OCI-M2 (cell line): ENCODE data around the gene FOXP1.

ENCODE experiments used
- DNase-seq: peaks from one replicate; lab custom pipeline; 2025; ENCODE audit not compliant: unreplicated experiment; lab: John Stamatoyannopoulos, UW

Gene FOXP1

DNA sequence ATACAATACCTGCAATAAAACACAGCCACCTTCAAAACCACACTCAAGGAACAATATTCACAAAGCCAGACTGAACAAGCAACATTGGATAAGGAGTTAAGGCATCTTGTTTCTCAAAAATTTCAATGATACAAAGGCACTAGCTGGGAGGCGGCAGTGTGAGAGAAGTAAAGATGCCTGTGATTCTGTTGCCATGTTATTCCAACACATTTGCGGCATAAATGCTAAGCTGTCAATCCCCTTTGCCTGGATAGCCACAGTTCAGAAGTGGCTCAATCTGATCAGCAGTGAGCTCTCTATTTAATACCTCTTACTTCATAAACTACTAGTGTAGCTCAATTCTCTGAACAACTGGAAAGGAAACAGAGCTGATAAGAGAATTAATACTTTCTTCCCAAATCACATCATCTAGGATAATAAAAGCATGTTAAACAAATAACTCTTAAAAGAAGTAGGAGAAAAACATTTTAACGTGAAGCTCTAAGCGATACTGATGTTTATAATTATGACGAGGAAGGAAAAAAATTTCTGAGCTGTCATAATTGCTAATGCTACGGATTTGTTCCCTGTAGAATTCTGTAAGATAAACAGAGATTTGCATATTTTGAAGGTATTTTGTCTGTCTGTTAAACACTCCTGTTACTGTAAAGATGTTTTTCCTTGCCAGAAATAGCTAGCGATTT, 358.4 kb downstream of the FOXP1 start:
- DNase-seq = no peak

- DNase-seq = no peak
Measured at GRCh38 chr3:71219744-71220638, 363.5 kb downstream of the FOXP1 start.

GRCh38 chr3:71218508-71218907, 365.0 kb downstream of the FOXP1 start:
- DNase-seq = no peak

DNA sequence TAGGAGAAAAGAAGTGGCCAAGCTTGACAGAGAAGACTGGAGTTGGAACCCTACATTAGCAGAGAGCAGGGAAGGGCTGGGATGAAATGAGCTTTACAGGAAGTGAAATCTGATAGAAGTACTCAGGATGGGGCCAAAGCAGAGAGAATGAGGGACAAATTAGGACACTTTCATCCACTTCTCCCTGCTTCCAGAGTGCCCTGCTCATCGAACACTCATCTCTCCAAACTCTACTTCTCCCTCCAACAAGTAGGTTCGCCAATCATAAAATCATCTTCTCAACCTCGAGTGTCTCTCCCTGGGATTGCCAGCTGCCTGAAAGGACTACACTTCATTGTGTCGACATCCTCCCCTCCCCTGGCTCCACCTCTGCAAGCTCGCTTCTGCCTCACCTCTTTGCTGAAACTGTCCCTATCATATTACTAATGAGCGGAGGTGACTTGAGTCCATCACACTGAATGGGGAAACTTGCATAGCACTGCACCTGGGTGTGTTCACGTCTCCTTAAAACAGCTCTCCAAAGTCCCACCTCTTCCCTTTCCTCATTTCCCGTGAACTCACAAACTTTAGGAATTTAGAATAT, 365.8 kb downstream of the FOXP1 start:
- no peak for DNase-seq

DNA sequence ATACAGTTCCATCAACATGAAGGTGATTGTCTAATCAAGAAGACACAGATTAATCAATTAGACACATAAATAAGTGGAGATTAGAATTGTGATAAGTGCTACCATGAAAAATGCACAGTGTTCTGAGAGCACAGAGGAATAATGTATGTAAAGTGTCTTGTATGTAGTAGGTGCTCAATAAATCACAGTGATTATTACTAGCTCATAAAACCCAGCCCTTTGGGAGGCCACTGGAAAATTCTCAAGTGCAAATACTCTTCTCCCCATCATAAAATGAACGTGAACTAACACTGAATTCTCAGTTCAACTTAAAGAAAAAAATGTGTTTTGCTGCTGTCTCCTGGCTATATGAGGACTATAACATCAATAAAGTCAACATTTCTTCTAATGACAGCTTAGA, 368.2 kb downstream of the FOXP1 start:
- DNase-seq = no peak

- DNase-seq = no peak
Measured at GRCh38 chr3:71214797-71215196, 368.7 kb downstream of the FOXP1 start.

- DNase-seq = no peak
Measured at GRCh38 chr3:71214016-71214415, 369.5 kb downstream of the FOXP1 start.

DNA sequence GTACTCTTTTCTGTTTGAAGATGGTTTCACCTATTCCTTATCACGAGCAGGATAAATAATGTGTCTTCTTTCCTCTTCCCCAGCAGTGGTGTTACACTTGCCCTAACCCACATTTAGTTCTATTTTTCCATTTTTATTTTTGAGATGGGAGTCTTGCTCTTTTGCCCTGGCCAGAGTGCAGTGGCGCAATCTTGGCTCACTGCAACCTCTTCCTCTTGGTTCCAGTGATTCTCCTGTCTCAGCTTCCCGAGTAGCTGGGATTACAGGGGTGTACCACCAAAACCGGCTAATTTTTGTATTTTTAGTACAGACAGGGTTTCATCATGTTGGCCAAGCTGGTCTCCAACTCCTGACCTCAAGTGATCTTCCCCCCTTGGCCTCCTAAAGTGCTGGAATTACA, 372.4 kb downstream of the FOXP1 start:
- no peak for DNase-seq

DNA sequence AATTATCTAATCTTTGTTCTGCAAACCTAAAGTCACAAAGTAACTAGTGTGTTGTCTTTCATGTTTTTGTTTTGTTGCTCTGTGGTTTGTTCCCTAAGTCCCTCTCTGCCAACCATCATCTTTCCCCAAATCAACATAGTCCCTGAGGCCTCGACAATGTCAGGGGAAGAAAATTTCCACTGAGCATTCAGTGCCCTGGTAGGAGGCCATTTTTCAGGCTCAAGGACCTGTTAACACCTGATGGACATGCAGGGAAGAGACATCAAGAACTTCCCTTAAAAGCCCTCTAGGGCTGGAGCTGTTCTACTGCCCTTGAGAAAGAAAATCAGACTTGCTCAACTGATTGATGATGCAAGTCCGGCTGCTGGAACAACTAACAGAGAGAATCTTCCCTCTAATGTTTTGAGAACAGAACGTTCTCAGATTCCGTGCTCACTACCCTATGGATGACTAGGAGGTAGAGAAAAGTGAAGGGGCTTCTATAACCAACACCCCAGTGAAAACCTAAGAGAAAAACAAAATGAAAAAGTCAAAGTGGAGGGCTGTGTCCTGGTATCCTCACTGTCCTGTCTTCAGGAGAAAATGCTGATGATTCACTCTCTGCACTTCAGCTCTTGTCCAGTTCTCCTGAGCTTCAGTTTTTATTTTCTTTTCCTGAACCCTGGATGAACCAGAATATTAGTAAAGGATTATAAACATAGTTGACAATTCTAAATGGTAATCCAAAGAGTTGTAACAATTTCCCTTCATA, 373.1 kb downstream of the FOXP1 start:
- DNase-seq = no peak

DNA sequence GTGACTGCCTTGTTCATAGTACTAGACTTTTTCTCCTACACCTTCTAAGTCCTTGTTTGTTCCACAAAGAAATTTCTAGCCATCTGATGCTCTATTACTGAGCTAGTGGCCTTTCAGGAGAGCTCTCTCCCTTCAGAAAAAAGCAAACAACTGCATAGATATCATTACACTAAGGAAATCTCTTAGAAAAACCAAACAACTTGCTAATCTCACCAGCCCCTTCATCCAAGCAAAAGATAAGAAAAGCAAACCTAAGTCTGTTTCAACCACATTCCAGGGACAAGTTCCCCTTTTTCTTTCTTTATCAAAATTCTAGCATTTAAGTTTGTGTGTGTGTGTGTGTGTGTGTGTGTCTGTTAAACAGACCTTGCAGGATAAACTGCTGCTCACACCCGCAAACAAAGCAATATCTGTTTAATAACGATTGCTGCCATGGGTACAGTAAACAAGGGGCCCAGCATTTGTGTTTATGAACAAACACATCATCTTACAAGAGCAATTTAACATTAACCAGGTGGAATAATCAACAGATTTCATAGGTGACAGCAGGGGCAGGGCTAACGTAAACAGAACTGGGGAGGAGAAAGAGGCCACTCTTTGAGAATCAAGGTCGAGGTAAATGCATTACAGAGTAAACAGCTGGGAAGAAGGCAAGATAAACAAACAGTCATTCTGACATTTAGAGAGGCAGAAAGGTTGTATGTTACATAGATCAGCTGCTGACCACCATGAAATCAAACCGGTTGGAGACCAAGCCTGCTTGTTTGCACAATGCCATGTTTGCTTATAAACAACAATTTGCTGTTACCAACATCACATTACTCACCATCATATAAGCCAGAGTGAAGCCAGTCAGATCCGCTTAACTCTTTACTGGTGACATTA, 375.1 kb downstream of the FOXP1 start:
- DNase-seq = peak; percentile 65

DNA sequence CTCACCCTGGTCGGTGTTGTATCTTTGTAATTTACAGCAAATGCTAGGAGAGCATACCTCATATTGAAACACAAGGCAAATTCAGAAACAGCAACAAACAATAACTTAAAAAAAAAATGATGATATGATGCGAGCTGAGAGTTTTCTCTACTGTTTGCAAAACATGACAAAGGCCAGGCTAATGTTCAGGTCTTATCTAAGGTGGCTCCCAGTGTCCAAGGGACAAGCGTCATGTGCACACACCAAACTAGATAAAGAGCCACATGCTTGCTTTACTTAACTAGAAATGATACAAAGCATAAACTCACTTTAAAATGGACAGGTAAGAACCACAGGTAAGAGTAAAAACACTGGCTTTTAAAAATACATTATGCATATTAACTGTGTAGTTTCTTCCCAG, 375.9 kb downstream of the FOXP1 start:
- DNase-seq = no peak

DNA sequence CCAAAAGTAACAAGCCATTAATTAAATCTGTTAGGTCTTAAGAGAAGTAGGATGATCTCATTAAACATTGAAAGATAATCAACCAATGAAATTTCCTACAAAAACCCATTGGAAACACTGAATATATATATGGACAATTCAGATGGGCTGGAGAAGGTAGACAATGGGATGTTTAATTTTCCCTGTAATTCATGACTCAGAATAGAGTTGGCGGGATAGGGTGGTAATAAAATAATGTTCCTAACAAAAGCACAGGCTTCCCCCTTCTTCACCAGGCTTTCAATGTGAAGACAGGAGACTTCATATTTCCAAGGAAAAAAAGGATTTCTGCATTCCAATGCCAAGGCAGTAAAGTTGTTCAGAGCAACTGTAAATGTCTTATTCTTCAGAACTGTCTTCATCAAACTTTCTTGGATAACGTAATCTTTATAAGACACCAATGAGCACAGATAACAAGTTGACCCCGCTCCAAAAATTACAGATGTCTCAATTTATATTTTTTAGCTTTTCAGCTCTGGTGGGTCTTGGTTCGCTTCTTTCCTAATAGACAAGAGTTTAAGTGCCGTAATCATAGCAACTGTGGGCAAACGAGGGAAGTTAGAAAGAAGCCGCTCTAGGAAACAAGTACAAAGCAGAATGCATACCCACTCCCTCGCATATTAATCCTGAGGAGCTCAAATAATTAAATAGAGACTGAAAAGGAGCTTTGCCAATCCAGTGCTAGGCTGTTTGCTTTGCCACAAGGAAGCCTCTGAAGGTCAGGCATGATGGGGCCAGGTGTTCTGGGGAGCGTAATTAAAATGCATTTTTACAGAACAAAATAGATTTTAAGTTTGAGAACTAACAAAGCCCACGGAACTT, 377.0 kb downstream of the FOXP1 start:
- no peak for DNase-seq

DNA sequence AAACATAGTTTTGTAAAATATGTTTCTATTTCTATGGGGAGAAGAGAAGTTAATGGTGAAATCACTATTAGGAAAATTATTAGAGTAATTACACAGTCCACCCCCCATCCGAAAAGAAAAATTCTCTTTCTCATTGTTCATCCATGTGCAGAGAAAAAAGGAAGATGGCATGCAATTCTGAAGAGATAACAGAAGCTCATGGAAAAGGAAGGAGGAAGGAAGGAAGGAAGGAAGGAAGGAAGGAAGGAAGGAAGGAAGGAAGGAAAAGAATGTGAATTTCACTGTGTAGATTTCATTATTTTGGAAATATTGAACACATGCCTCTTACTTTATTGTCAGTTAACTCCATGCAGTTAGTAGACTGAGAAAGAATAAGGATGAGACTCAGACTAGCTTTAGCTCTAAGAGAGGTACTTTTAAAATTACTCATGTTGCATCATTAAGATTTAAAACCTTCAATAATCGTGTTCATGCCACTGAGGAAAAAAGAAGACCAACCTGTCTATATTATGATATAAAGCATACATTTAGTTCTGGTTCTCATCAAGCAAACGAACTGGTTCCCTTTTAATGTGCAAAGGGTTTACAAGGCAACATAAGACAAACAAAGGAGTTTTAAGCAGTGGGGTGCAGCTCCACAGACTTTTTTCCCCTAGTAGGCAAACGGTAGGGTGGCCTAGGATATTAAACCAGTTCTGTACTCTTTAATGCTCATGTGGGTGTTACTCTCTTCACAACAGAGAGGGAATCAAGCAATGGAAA, 379.6 kb downstream of the FOXP1 start:
- DNase-seq = no peak

DNA sequence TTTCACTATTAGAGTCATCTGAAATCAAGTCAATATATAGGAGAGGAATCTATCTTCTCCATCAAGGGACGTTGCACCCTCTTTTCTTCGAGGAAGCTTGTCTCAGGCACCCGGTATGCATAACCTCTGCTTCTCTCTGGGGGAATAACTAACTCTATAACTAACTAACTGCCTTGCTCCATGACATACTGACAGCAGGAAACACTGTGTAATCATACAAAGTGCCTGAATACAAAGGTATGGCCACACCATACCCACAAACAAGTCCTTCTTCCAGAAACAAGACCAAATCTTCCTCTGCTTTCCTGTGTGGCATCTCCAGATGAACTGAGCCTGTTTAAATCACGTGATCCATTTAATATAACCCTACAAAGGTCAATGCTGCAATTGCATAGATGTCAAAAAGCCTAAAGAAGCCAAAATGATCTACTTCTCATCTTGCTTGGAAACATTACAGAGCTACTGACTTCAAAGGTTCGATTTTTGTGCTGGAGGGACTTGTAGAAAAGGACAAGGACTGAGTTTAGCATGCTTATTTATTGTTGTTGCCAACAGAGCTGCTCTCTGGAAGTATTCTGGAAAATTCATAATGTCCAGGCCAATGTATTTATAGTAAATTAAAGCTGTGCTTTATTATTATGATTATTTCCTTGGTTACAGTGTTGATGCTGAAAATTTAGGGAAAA, 380.5 kb downstream of the FOXP1 start:
- DNase-seq = no peak

DNA sequence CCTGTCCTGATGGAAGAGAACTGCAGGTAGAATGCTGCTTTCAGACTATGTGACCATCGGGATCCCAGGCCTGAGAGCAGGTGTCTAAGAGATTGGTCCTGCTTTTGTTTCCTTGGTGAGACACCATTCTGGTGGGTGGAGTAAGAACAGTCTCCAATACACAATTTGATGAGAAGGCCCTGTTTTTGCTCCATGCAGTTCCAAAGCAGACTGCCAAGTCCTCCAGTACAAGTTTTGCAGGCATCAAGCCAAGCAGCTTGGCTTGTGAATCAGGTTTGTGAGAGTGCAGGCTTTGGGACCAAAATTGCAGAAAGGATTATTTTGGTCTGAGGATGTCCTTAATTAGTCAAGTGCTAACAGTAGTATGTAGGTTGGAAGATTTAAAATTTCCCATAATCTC, 381.6 kb downstream of the FOXP1 start:
- DNase-seq = no peak

GRCh38 chr3:71197841-71198565, 385.5 kb downstream of the FOXP1 start:
- DNase-seq = no peak

DNA sequence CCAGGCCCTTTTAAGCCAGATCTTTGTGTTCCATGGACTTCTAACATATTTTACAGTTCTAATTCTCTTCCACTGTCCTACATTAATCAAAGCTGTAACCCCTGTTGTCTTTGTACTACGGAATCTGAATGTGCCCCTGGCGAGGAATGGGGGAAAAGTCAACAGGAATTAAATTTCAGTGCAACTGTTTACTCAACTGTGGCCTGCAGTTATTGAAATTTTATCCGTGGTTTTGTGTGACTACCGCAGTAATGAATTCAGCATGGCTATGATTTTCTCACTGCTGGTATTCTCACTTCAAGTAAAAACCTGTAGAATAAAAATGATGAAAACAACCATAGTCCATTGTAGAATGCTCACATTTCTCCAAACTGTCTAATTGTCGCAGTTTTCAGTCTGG, 388.0 kb downstream of the FOXP1 start:
- DNase-seq = no peak

DNA sequence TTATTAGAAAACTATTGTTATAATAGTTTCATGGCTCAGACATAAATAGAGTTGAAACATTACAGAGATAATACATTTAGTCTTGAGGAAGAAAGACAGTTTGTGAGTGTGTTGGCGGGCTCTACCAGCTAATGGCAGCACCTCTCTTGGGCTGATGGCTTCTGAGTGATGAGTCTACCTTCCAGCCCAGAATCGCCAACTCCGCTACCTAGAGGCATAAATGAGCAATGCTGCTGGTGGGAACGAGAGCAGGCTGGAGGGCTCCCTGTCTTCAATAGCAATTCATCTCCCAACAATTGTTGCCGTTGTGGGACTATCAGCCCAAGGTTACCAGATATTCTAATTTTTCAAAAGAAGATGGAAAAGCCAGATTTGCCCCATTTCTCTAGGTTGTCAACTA, 388.7 kb downstream of the FOXP1 start:
- no peak for DNase-seq
